PC-9 (cell line): Measurements from ENCODE around the gene MMAB. TPM values are rescaled to one million over a fixed set of nuclear protein-coding genes. Genes with fewer than 3 reads are reported as not detected.

Source experiments
- BruUV-seq: library from RNA; stranded (reverse); fragments of 400-500 nt; replicated peaks from 2 replicates; lab custom pipeline; 2021; lab: Mats Ljungman, UMichigan
- CTCF ChIA-PET: fragments of 300-600 bp; sonication (Branson Sonifier 250); formaldehyde crosslinking; loops from one replicate; lab custom pipeline; 2022; ENCODE audit warnings: antibody characterized with exemption; lab: Charles Lee
- POLR2A ChIA-PET: fragments of 300-600 bp; sonication (Branson Sonifier 250); formaldehyde crosslinking; loops from one replicate; lab custom pipeline; 2022; ENCODE audit warnings: antibody characterized with exemption; ENCODE audit not compliant: unreplicated experiment; lab: Charles Lee
- DNase-seq, 2 experiments: peaks; one replicate each; pipeline versions ENCODE4 v3.0.0 to v3.0.0-alpha.2; 2015 to 2022; ENCODE audit warnings: mixed read lengths in 1 of 2
- H2AFZ ChIP-seq: fragments of 200-600 bp; sonication (generic); 2 replicates; pipeline ENCODE4 v1.8.1; 2017; ENCODE audit warnings: antibody characterized with exemption
- H3F3A ChIP-seq: fragments of 200-600 bp; sonication (generic); 2 replicates; pipeline ENCODE4 v1.8.1; 2017; ENCODE audit warnings: antibody characterized with exemption, mild to moderate bottlenecking, low read depth; ENCODE audit not compliant: insufficient read depth
- H3K27ac ChIP-seq: fragments of 200-600 bp; sonication (generic); 2 replicates; pipeline ENCODE4 v1.6.1; 2016; ENCODE audit warnings: mixed run types
- H3K27me3 ChIP-seq: fragments of 200-600 bp; sonication (generic); 2 replicates; pipeline ENCODE4 v1.6.1; 2016; ENCODE audit warnings: low read depth, mixed run types; ENCODE audit not compliant: insufficient read depth
- H3K36me3 ChIP-seq: fragments of 200-600 bp; sonication (generic); 2 replicates; pipeline ENCODE4 v1.6.1; 2016; ENCODE audit warnings: low read depth, mixed run types
- H3K4me1 ChIP-seq: fragments of 200-600 bp; sonication (generic); replicated peaks from 2 replicates; pipeline ENCODE4 v1.6.1; 2016; ENCODE audit warnings: mixed run types; ENCODE audit not compliant: insufficient read depth
- H3K4me2 ChIP-seq: fragments of 200-600 bp; sonication (generic); 2 replicates; pipeline ENCODE4 v1.6.1; 2017; ENCODE audit warnings: mixed run types
- H3K4me3 ChIP-seq: fragments of 200-600 bp; sonication (generic); 2 replicates; pipeline ENCODE4 v1.6.1; 2016; ENCODE audit warnings: mixed run types
- H3K79me2 ChIP-seq: fragments of 200-600 bp; sonication (generic); 2 replicates; pipeline ENCODE4 v1.6.1; 2017; ENCODE audit warnings: low read depth, mixed run types
- H3K9me2 ChIP-seq: fragments of 200-600 bp; sonication (generic); 2 replicates; pipeline ENCODE4 v1.8.1; 2017; ENCODE audit warnings: mild to moderate bottlenecking; ENCODE audit not compliant: insufficient read depth
- H3K9me3 ChIP-seq: fragments of 200-600 bp; sonication (generic); 2 replicates; pipeline ENCODE4 v1.8.1; 2016; ENCODE audit warnings: low read depth; ENCODE audit not compliant: insufficient read depth
- H4K20me1 ChIP-seq: fragments of 200-600 bp; sonication (generic); 2 replicates; pipeline ENCODE4 v1.8.1; 2017; ENCODE audit not compliant: insufficient read depth
- CTCF ChIP-seq: fragments of 200-600 bp; sonication (generic); conservative IDR thresholded peaks from 2 replicates; pipeline ENCODE4 v1.6.1; 2017; ENCODE audit warnings: mixed run types, antibody characterized with exemption, mild to moderate bottlenecking, moderate library complexity
- EZH2 ChIP-seq: fragments of 200-600 bp; sonication (generic); IDR thresholded peaks from 2 replicates; pipeline ENCODE4 v1.8.0; 2017; ENCODE audit warnings: antibody characterized with exemption, low read depth
- intact Hi-C: fragments of 100-400 bp; cut with micrococcal nuclease; formaldehyde crosslinking; loops from one replicate; pipeline ENCODE4 v1.10.0; 2022; ENCODE audit not compliant: unreplicated experiment
- total RNA-seq: library from RNA; stranded (reverse); gene quantifications from 2 replicates; pipeline ENCODE4 v1.2.3, GENCODE V29; 2021

The MMAB gene
- total RNA-seq, 1 experiment from 2014 or later, result 84.3 TPM

GRCh38 chr12:109608270-109608669, 35.0 kb upstream of the MMAB start:
- BruUV-seq, result no TSS peak
- Histone ChIP-seq H3K79me2 (no peaks in the 10 kb centered on the region), H3K27me3 (peaks cover 22% of the 10 kb centered on the region), H2AFZ (no peak overlapping the region), H4K20me1 (no peaks in the 10 kb centered on the region), H3K4me2 (no peak overlapping the region), H3K9me2 (no peaks in the 10 kb centered on the region), H3F3A (no peaks in the 10 kb centered on the region), H3K36me3 (no peaks in the 10 kb centered on the region), H3K9me3 (no peaks in the 10 kb centered on the region), H3K4me1 (no peaks in the 10 kb centered on the region), H3K4me3 (no peak overlapping the region), H3K27ac (no peak overlapping the region)
- POLR2A ChIA-PET, result no interaction called here
- CTCF ChIA-PET, result no interaction called here
- intact Hi-C loops, result no loop called here
- DNase-seq, result no peak
- TF ChIP-seq CTCF (no peak), EZH2 (no peak)

- H3F3A ChIP-seq, result no peaks in the 10 kb centered on the region
- TF ChIP-seq CTCF, result no peak
- TF ChIP-seq EZH2, result no peak
- H3K4me2 ChIP-seq, result no peak overlapping the region
- H3K4me1 ChIP-seq, result no peaks in the 10 kb centered on the region
- H2AFZ ChIP-seq, result no peak overlapping the region
- intact Hi-C loops, result no loop called here
- H4K20me1 ChIP-seq, result no peaks in the 10 kb centered on the region
- ChIA-PET POLR2A (no interaction called here), CTCF (no interaction called here)
- no peak for DNase-seq
- no peak overlapping the region for H3K27ac ChIP-seq
- no peaks in the 10 kb centered on the region for H3K79me2 ChIP-seq
- no peaks in the 10 kb centered on the region for H3K36me3 ChIP-seq
- H3K9me2 ChIP-seq, result no peaks in the 10 kb centered on the region
- peaks cover 16% of the 10 kb centered on the region for H3K27me3 ChIP-seq
- no TSS peak for BruUV-seq
- H3K4me3 ChIP-seq, result no peak overlapping the region
- no peaks in the 10 kb centered on the region for H3K9me3 ChIP-seq
Observed at GRCh38 chr12:109607618-109608017, 34.3 kb upstream of the MMAB start.

- Histone ChIP-seq H3K4me3 (no peak overlapping the region), H3K9me3 (no peaks in the 10 kb centered on the region), H2AFZ (no peak overlapping the region), H3K27me3 (peaks cover 6% of the 10 kb centered on the region; the same call in 1 of the 2 replicates), H4K20me1 (no peaks in the 10 kb centered on the region), H3K36me3 (no peaks in the 10 kb centered on the region), H3K9me2 (no peaks in the 10 kb centered on the region), H3K27ac (no peak overlapping the region), H3K4me1 (no peaks in the 10 kb centered on the region), H3K4me2 (no peak overlapping the region), H3K79me2 (no peaks in the 10 kb centered on the region), H3F3A (no peaks in the 10 kb centered on the region)
- CTCF ChIA-PET, result interaction anchor here (0.6 kb wide), 1 partner anchor 178 kb away, joined by 3 read pairs; no protein-coding TSS in a partner anchor
- intact Hi-C loops, result no loop called here
- no peak for DNase-seq
- POLR2A ChIA-PET, result no interaction called here
- no peak for TF ChIP-seq EZH2
- no peak for TF ChIP-seq CTCF
- no TSS peak for BruUV-seq
Observed at GRCh38 chr12:109606320-109607028, 33.2 kb upstream of the MMAB start.
